ENCODE measurements around the gene RPS15. TPM values are rescaled to one million over a fixed set of nuclear protein-coding genes. Genes with fewer than 3 reads are reported as not detected.

RPS15 gene
- total and polyA plus RNA-seq, 2 of the 13 experiments (the other 11 are each of a cell fraction or from before 2014, with no cell fraction given) = 695 to 1,411 TPM

DNA sequence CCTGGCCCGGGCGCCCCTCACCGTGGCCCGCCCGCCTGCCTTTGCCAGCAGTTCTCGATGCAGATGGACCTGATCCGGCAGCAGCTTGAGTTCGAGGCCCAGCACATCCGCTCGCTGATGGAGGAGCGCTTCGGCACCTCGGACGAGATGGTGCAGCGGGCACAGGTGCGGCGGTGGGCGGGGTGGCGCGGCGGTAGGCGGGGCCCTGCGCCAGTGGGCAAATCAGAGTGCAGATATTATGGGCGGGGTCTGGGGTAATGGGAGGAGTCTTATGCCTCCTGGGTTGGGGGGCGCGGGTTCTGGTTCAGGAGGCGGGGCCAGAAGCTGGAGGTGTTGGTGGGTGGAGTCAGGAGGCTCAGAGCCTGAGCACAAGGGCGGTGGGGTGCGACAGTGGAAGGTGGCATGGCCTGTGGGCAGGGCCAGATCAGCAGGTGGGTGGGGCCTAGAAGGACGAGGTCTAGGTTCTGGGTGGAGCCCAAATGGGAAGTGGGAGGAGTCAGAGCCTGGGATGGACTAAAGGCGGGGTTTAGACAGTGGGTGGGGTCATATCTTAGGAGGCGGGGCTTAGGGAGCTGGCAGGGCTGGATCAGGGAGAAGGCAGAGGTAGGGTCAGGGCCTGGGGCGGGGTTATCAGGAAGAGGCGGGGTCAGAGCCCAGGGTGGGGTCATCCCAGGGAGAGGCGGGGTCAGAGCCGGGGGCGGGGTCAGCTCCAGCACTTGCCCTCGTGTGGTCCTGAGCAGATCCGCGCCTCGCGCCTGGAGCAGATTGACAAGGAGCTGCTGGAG lies 17.3 kb downstream of the RPS15 start (continued):
- TF ChIP-seq ZNF224 (CRISPR knock-in tag; IDR thresholded peaks at IDR 0.05) (no peak), ZUFSP (CRISPR knock-in tag; IDR thresholded peaks at IDR 0.05; ENCODE audit: borderline replicate concordance) (no peak), ZNF335 (CRISPR knock-in tag; IDR thresholded peaks at IDR 0.05) (no peak), CHCHD3 (CRISPR knock-in tag; IDR thresholded peaks at IDR 0.05) (no peak), ZNF550 (CRISPR knock-in tag; IDR thresholded peaks at IDR 0.05; ENCODE audit: borderline replicate concordance) (no peak), ZBTB34 (CRISPR knock-in tag; IDR thresholded peaks at IDR 0.05) (no peak), ELF1 (CRISPR knock-in tag; IDR thresholded peaks at IDR 0.05) (peak; percentile 10; the same call in 1 of the 2 replicates), HIC2 (CRISPR knock-in tag; IDR thresholded peaks at IDR 0.05; ENCODE audit: low read depth) (peak; percentile 54; the same call in 1 of the 2 replicates), ZSCAN31 (CRISPR knock-in tag; IDR thresholded peaks at IDR 0.05; ENCODE audit: low read depth) (0 out of 2 replicates have a peak, but pooled peaks have one; percentile 25), ZNF788 (CRISPR knock-in tag; IDR thresholded peaks at IDR 0.05; ENCODE audit: borderline replicate concordance) (0 out of 2 replicates have a peak, but pooled peaks have one; percentile 29), AGO2 (optimal IDR thresholded peaks at IDR 0.05; ENCODE audit: low read depth, low read length) (peak; percentile 17)
- TF ChIP-seq, protein P1, sequence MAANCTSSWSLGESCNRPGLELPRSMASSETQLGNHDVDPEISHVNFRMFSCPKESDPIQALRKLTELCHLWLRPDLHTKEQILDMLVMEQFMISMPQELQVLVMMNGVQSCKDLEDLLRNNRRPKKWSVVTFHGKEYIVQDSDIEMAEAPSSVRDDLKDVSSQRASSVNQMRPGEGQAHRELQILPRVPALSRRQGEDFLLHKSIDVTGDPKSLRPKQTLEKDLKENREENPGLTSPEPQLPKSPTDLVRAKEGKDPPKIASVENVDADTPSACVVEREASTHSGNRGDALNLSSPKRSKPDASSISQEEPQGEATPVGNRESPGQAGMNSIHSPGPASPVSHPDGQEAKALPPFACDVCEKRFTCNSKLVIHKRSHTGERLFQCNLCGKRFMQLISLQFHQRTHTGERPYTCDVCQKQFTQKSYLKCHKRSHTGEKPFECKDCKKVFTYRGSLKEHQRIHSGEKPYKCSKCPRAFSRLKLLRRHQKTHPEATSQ (CRISPR knock-in tag; IDR thresholded peaks at IDR 0.05; ENCODE audit: borderline replicate concordance) = no peak
- TF ChIP-seq, protein P2, sequence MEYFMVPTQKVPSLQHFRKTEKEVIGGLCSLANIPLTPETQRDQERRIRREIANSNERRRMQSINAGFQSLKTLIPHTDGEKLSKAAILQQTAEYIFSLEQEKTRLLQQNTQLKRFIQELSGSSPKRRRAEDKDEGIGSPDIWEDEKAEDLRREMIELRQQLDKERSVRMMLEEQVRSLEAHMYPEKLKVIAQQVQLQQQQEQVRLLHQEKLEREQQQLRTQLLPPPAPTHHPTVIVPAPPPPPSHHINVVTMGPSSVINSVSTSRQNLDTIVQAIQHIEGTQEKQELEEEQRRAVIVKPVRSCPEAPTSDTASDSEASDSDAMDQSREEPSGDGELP (IDR thresholded peaks at IDR 0.05; ENCODE audit: borderline replicate concordance, low read depth) = no peak
- TF ChIP-seq, protein P3, sequence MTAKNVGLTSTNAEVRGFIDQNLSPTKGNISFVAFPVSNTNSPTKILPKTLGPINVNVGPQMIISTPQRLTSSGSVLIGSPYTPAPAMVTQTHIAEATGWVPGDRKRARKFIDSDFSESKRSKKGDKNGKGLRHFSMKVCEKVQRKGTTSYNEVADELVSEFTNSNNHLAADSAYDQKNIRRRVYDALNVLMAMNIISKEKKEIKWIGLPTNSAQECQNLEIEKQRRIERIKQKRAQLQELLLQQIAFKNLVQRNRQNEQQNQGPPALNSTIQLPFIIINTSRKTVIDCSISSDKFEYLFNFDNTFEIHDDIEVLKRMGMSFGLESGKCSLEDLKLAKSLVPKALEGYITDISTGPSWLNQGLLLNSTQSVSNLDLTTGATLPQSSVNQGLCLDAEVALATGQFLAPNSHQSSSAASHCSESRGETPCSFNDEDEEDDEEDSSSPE (CRISPR knock-in tag; IDR thresholded peaks at IDR 0.05) = 0 out of 2 replicates have a peak, but pooled peaks have one; percentile 13
- TF ChIP-seq, protein P4, sequence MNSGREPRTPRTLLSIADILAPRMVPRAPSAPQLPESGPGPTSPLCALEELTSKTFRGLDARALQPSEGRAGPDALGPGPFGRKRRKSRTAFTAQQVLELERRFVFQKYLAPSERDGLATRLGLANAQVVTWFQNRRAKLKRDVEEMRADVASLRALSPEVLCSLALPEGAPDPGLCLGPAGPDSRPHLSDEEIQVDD (CRISPR knock-in tag; IDR thresholded peaks at IDR 0.05; ENCODE audit: borderline replicate concordance) = no peak
- TF ChIP-seq, protein P5, sequence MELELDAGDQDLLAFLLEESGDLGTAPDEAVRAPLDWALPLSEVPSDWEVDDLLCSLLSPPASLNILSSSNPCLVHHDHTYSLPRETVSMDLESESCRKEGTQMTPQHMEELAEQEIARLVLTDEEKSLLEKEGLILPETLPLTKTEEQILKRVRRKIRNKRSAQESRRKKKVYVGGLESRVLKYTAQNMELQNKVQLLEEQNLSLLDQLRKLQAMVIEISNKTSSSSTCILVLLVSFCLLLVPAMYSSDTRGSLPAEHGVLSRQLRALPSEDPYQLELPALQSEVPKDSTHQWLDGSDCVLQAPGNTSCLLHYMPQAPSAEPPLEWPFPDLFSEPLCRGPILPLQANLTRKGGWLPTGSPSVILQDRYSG (CRISPR knock-in tag; IDR thresholded peaks at IDR 0.05) = no peak
